ENCODE measurements around the gene CCNYL1. TPM values are rescaled to one million over a fixed set of nuclear protein-coding genes. Genes with fewer than 3 reads are reported as not detected.
"Not testable (repeated sequence)": the region's sequence is repeated elsewhere in the genome, so short reads cannot be mapped to it uniquely, and the experiment has no call there.

Gene CCNYL1
- total RNA-seq, 1 experiment from 2014 or later: 21.0 TPM

- H3K27me3 ChIP-seq: no peaks in the 10 kb centered on the region
- H3K4me3 ChIP-seq: no peak overlapping the region
- peaks cover 29% of the 10 kb centered on the region for H3K36me3 ChIP-seq
- H3K9me3 ChIP-seq: no peaks in the 10 kb centered on the region
- no peak for DNase-seq
Measured at GRCh38 chr2:207748993-207749392, 37.6 kb downstream of the CCNYL1 start.

GRCh38 chr2:207749873-207750272 lies 38.4 kb downstream of the CCNYL1 start:
- H3K4me3 ChIP-seq: no peak overlapping the region
- no peak for DNase-seq

GRCh38 chr2:207750345-207750744 lies 38.9 kb downstream of the CCNYL1 start:
- Histone ChIP-seq H3K27me3 (no peaks in the 10 kb centered on the region), H3K36me3 (peaks cover 32% of the 10 kb centered on the region), H3K4me3 (no peak overlapping the region), H3K9me3 (no peaks in the 10 kb centered on the region)
- no peak for DNase-seq

More at GRCh38 chr2:207749873-207750272, 38.4 kb downstream of the CCNYL1 start:
- no peaks in the 10 kb centered on the region for H3K9me3 ChIP-seq
- H3K36me3 ChIP-seq: peaks cover 32% of the 10 kb centered on the region
- no peaks in the 10 kb centered on the region for H3K27me3 ChIP-seq

GRCh38 chr2:207750876-207751275 lies 39.4 kb downstream of the CCNYL1 start:
- no peak for DNase-seq
- no peaks in the 10 kb centered on the region for H3K9me3 ChIP-seq
- no peak overlapping the region for H3K4me3 ChIP-seq
- no peaks in the 10 kb centered on the region for H3K27me3 ChIP-seq
- peaks cover 31% of the 10 kb centered on the region for H3K36me3 ChIP-seq

- not testable (repeated sequence) for H3K9me3 ChIP-seq, DNase-seq, H3K27me3 ChIP-seq, H3K4me3 ChIP-seq
- peaks cover 18% of the 10 kb centered on the region for H3K36me3 ChIP-seq
Measured at GRCh38 chr2:207753688-207754087, 42.2 kb downstream of the CCNYL1 start.

GRCh38 chr2:207754498-207755383 lies 43.3 kb downstream of the CCNYL1 start:
- DNase-seq: no peak

GRCh38 chr2:207758025-207758424 lies 46.6 kb downstream of the CCNYL1 start:
- H3K4me3 ChIP-seq: no peak overlapping the region
- H3K9me3 ChIP-seq: no peaks in the 10 kb centered on the region
- no peaks in the 10 kb centered on the region for H3K27me3 ChIP-seq
- H3K36me3 ChIP-seq: peaks cover 5% of the 10 kb centered on the region; the same call in 1 of the 2 replicates
- DNase-seq: no peak

More at GRCh38 chr2:207754498-207755383, 43.3 kb downstream of the CCNYL1 start:
- H3K4me3 ChIP-seq: no peak overlapping the region
- H3K36me3 ChIP-seq: peaks cover 18% of the 10 kb centered on the region
- no peaks in the 10 kb centered on the region for H3K9me3 ChIP-seq
- no peaks in the 10 kb centered on the region for H3K27me3 ChIP-seq

DNA sequence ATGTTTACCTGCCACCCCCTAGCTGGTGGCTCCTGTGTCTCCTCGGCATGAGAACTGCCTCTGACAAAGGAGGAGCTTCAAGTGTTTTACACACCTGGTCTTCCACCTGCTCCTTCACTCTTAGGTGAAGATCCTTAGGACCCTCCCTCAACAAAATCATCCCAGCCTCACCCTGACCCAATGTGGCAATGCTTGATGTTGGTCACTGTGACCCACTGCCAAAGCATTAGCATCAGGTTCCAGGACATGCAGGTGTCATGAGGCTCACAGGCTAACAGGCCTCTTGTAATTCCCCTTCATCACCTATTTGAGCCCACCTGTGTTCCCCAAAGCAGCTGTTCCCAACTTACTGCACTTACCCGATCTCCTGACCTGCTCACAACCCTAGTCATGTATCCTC lies 48.5 kb downstream of the CCNYL1 start:
- H3K9me3 ChIP-seq: no peaks in the 10 kb centered on the region
- H3K27me3 ChIP-seq: no peaks in the 10 kb centered on the region
- no peak overlapping the region for H3K4me3 ChIP-seq
- no peak for DNase-seq
- H3K36me3 ChIP-seq: peaks cover 3% of the 10 kb centered on the region; the same call in 1 of the 2 replicates

DNA sequence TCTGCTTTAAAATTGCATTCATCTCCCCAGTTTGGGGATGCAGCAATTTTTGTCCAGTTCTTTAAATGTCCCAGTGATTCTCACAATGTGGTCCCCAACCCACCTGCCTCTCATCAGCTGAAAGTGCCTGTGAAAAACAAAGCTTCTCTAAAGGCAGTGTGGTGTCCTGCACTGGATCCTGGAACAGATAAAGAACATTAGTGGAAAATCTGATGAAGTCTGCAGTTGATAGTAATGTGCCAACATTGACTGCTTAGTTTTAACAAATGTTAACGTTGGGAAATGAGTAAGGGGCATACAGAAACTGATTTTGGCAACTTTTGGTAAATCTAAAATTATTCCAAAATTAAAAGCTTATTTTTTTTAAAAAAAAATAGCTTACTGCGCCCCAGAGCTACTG lies 49.0 kb downstream of the CCNYL1 start:
- Histone ChIP-seq H3K36me3 (peaks cover 3% of the 10 kb centered on the region; the same call in 1 of the 2 replicates), H3K27me3 (no peaks in the 10 kb centered on the region), H3K4me3 (no peak overlapping the region), H3K9me3 (no peaks in the 10 kb centered on the region)
- DNase-seq: no peak

DNA sequence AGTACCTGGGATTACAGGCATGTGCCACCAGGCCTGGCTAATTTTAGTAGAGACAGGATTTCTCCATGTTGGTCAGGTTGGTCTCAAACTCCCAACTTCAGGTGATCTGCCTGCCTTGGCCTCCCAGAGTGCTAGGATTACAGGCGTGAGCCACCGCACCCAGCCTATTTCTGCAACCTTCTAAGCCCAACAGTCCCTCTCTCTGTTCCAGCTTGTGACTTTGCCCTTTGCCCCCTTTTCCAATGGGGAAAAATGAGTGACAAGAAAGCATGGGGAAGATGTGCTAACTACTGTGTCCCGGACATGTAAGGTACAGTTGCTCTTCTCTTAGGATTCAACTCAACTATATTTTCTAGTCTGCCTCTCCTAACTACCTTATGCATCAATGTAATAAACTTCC lies 50.0 kb downstream of the CCNYL1 start:
- not testable (repeated sequence) for H3K27me3 ChIP-seq, H3K9me3 ChIP-seq, H3K4me3 ChIP-seq, H3K36me3 ChIP-seq, DNase-seq

GRCh38 chr2:207762146-207762545 lies 50.7 kb downstream of the CCNYL1 start:
- H3K9me3 ChIP-seq: no peaks in the 10 kb centered on the region
- H3K36me3 ChIP-seq: no peaks in the 10 kb centered on the region
- H3K27me3 ChIP-seq: no peaks in the 10 kb centered on the region
- no peak for DNase-seq
- no peak overlapping the region for H3K4me3 ChIP-seq

GRCh38 chr2:207763303-207763917 lies 52.0 kb downstream of the CCNYL1 start:
- no peak for DNase-seq
- Histone ChIP-seq H3K4me3 (no peak overlapping the region), H3K36me3 (peaks cover 5% of the 10 kb centered on the region; the same call in 1 of the 2 replicates), H3K27me3 (no peaks in the 10 kb centered on the region), H3K9me3 (no peaks in the 10 kb centered on the region)

DNA sequence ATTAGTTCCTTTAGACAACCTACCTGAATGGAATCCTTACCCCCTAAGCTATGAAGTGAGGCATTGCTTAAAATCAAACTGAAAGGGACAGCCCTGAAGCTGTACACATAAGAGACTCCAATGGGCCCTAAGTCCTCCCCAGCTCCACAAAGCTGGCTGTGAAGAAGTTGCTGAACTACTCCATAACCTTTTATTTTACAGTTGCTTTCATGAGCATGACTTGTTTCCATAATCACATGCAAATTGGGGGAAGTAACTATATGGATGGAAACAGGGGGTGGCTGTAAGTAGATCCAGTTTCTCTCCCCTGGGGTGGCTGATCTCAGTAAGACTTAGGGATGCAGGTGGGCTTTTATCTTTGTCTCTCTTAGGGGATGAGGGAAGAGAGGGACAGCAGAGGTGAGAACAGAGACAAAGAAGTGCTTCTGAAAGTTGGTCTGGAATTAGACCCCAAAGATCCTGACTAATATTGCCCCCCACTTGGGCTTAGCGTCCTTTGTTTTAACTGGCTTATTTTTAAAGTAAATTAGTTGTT lies 52.7 kb downstream of the CCNYL1 start:
- no peaks in the 10 kb centered on the region for H3K9me3 ChIP-seq
- DNase-seq: no peak
- H3K27me3 ChIP-seq: no peaks in the 10 kb centered on the region
- peaks cover 5% of the 10 kb centered on the region; the same call in 1 of the 2 replicates for H3K36me3 ChIP-seq
- no peak overlapping the region for H3K4me3 ChIP-seq

GRCh38 chr2:207765547-207765946 lies 54.1 kb downstream of the CCNYL1 start:
- Histone ChIP-seq H3K27me3 (no peaks in the 10 kb centered on the region), H3K9me3 (no peaks in the 10 kb centered on the region), H3K4me3 (no peak overlapping the region), H3K36me3 (peaks cover 5% of the 10 kb centered on the region; the same call in 1 of the 2 replicates)
- no peak for DNase-seq

GRCh38 chr2:207766041-207766551 lies 54.7 kb downstream of the CCNYL1 start:
- DNase-seq: no peak
- H3K36me3 ChIP-seq: peaks cover 5% of the 10 kb centered on the region; the same call in 1 of the 2 replicates
- H3K27me3 ChIP-seq: no peaks in the 10 kb centered on the region
- H3K4me3 ChIP-seq: no peak overlapping the region
- H3K9me3 ChIP-seq: no peaks in the 10 kb centered on the region

GRCh38 chr2:207766697-207767460 lies 55.4 kb downstream of the CCNYL1 start:
- no peaks in the 10 kb centered on the region for H3K27me3 ChIP-seq
- H3K36me3 ChIP-seq: peaks cover 5% of the 10 kb centered on the region; the same call in 1 of the 2 replicates
- no peak for DNase-seq
- no peak overlapping the region for H3K4me3 ChIP-seq
- H3K9me3 ChIP-seq: no peaks in the 10 kb centered on the region
